CD4-positive, alpha-beta T cell treated with Interleukin-17A for 4 hours (primary cell): ENCODE data around the gene FADS3.

Experiments
- DNase-seq: peaks from one replicate; pipeline ENCODE4 v3.0.0-alpha.2; 2020; ENCODE audit warnings: mixed read lengths

Gene FADS3

GRCh38 chr11:61875698-61876097 is 15.6 kb downstream of the FADS3 start:
- no peak for DNase-seq

- no peak for DNase-seq
Observed at GRCh38 chr11:61874853-61875252, 16.5 kb downstream of the FADS3 start.

GRCh38 chr11:61874377-61874809 is 17.0 kb downstream of the FADS3 start:
- DNase-seq = no peak

- no peak for DNase-seq
Observed at GRCh38 chr11:61873588-61874376, 17.6 kb downstream of the FADS3 start.

- no peak for DNase-seq
Observed at GRCh38 chr11:61872935-61873565, 18.3 kb downstream of the FADS3 start.

- DNase-seq = peak; percentile 69
Observed at GRCh38 chr11:61871158-61871597, 20.2 kb downstream of the FADS3 start.

- DNase-seq = no peak
Observed at GRCh38 chr11:61870541-61871031, 20.8 kb downstream of the FADS3 start.

- DNase-seq = no peak
Observed at GRCh38 chr11:61869708-61870451, 21.5 kb downstream of the FADS3 start.

- DNase-seq = no peak
Observed at GRCh38 chr11:61869429-61869707, 22.0 kb downstream of the FADS3 start.

- DNase-seq = no peak
Observed at GRCh38 chr11:61868571-61869428, 22.5 kb downstream of the FADS3 start.

GRCh38 chr11:61866958-61867343 is 24.4 kb downstream of the FADS3 start:
- no peak for DNase-seq

GRCh38 chr11:61866231-61866957 is 25.0 kb downstream of the FADS3 start:
- DNase-seq = no peak

- no peak for DNase-seq
Observed at GRCh38 chr11:61864814-61865775, 26.2 kb downstream of the FADS3 start.

- DNase-seq = no peak
Observed at GRCh38 chr11:61863548-61864081, 27.7 kb downstream of the FADS3 start.

GRCh38 chr11:61862714-61863547 is 28.4 kb downstream of the FADS3 start:
- no peak for DNase-seq

- DNase-seq = no peak
Observed at GRCh38 chr11:61861634-61862033, 29.7 kb downstream of the FADS3 start.

GRCh38 chr11:61860054-61860903 is 31.1 kb downstream of the FADS3 start:
- DNase-seq = no peak

GRCh38 chr11:61855939-61856680 is 35.2 kb downstream of the FADS3 start:
- no peak for DNase-seq
